ENCODE data around the gene SLC35D3. TPM values are rescaled to one million over a fixed set of nuclear protein-coding genes. Genes with fewer than 3 reads are reported as not detected.
"Not testable (repeated sequence)": the region's sequence is repeated elsewhere in the genome, so short reads cannot be mapped to it uniquely, and the experiment has no call there.

The SLC35D3 gene, protein sequence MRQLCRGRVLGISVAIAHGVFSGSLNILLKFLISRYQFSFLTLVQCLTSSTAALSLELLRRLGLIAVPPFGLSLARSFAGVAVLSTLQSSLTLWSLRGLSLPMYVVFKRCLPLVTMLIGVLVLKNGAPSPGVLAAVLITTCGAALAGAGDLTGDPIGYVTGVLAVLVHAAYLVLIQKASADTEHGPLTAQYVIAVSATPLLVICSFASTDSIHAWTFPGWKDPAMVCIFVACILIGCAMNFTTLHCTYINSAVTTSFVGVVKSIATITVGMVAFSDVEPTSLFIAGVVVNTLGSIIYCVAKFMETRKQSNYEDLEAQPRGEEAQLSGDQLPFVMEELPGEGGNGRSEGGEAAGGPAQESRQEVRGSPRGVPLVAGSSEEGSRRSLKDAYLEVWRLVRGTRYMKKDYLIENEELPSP
- polyA plus RNA-seq (ENCODE audit: insufficient read length), result not detected

DNA sequence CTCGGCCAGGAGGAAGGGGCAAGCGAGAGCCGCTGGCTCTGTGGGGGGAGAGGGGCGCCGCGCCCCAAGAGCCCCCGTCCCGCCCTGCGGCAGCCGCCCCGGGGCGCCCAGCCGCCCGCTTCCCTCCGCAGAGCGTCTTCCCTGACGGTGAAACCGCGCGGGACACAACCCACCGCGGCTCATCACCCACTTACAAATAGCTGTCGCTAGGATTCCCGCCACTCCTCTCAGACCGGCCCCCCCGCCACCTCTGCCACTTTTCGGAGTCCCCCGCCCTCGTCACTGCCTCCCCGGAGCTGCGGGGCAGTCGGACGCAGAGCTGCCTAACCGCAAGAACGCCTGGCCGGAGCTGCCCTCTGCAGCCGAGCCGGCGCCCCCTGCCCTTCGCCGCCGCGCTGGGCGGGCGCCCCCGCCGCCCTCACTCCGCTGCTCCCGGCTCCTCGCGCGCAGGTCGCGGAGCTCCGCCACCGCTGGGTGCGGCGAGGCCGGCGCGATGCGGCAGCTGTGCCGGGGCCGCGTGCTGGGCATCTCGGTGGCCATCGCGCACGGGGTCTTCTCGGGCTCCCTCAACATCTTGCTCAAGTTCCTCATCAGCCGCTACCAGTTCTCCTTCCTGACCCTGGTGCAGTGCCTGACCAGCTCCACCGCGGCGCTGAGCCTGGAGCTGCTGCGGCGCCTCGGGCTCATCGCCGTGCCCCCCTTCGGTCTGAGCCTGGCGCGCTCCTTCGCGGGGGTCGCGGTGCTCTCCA, at the start of gene SLC35D3:
SLC35D3 (plus strand) TSS at position 366 of the 749 bp plus-strand sequence; CDS start at position 494, 128 bp downstream.
- DNase-seq, result no peak

DNA sequence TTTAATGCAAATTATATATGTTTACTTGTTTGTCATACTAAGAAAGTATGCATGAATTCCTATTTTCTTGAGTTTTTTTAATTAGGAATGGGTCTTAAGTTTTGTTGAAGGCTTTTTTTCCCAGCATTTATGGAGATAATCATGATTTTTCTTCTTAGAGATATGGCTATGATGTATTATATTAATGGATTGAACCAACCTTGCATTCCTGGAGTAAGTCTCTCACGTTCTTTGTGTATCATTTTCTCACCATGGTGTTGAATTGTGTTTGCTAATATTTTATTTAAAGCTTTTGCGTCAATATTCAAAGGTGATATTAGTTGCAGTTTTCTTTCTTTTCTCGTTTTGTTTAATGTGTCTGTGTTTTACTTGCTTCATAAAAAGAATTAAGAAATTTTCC, 48.4 kb upstream of the SLC35D3 start:
- no peak for DNase-seq

DNA sequence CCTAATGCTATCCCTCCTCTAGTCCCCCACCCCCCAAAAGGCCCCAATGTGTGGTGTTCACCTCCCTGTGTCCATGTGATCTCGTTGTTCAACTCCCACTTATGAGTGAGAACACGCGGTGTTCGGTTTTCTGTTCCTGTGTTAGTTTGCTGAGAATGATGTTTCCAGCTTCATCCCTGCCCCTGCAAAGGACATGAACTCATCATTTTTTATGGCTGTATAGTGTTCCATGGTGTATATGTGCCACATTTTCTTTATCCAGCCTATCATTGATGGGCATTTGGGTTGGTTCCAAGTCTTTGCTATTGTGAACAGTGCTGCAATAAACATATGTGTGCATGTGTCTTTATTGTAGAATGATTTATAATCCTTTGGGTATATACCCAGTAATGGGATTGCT, 45.6 kb upstream of the SLC35D3 start:
- not testable (repeated sequence) for DNase-seq

DNA sequence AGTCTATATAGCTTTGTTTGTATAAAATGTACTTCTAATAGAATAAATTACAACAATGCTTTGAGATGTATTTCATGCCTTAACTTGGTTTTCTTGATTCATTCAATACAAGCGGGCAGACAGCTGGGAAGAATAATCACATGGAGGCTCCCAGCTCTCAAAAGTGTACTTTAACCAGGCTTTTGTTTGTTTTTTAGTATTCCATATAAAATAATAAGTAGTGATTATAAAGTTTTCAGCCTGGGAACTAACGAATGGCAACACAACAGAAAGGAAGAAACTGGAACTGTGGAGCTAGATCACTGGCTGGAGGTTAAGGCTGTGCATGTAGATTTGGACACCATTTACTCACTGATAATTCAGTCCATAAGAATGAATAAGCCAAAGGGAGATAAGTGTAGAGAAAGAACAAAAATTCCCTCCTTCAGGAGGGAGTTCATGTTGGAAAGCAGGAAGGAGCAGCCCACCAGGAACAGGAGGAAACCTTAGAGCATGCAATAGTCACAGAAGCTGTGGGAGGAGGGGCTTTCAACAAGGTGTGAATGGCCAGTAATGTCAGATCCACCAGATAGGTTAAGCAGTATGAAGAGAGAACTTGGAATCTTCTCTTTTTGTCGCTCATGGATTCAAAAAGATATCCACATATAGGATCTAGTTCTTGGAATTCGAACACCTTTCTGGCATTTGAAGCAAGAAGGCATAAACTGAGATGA, 41.2 kb upstream of the SLC35D3 start:
- no peak for DNase-seq

DNA sequence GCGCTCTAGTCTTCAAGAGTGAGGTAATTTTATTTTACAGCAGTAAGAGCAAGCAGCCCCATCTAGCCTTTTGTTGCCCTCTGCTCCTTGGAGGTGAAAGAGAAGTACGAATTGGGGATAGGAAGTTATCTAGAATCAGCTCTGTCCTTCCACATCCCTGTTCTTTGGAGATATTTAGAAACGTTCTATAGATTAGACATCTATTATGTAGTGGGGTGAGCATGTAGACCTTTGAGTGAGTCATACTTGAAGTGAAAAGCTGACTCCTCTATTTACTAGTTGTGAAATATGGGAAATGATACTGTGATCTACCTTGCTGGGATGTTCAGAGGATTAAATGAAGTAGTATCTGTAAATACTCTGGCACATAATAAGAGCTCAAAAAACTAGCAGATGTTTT, 36.0 kb upstream of the SLC35D3 start:
- DNase-seq, result no peak

DNA sequence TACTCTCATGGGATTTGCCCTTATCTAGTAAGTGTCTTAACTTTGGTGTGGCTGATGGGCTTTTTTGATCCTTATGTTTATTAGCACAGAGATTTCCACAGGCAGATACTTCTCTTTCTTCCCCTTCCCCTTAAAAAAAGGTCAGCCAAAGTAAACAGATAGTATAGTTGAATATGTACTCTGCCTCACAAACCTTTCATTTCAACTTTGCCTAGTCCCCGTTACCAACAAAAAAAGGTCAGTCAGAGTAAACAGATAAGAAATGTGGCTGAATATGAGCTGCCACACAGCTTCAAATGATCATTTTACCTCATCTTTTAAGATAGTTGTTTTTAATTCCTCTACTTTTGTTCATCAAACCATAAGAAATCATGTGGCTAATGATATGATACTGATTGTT, 34.1 kb upstream of the SLC35D3 start:
- no peak for DNase-seq

DNA sequence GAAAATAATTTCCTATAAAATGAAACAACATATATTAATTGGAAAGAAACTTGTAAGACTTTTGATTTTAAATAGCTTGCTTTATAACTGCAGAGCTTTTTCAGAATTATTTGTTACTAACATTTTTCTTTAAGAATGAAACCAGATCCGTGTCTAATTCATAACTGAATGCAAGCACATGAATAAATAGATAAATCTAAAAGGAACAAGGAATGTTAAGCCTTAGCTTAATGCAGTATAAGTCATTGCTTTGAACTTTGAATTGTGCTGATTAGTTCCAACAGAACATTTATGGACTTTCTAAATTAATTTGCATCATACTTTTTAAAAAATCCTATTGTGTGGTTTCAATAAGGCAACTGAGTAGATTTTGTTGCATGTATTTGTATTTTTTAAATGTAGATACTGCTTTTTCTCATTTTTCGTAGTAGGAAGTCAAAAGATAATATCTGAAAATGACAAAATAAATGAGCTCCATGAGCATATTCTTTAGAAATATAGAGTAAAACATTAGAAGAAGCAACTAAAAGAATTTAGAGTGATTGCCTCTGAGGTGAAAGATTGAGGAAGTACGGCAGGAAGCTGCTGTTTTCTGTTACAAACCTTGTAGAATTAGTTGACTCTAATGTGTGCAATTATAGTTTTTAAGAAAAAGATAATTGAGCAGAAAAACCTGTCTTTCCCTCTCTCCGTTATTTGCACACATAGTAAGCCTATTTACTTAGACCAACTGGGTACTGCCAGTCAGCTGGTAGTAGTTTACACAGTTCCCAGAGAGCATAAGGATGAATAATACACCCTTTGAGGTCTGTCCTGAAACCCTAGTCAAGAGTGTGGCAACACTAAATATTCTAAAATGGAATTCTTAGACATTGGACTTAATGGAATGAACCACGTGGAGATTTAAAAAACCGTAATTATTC, 32.6 kb upstream of the SLC35D3 start:
- no peak for DNase-seq

DNA sequence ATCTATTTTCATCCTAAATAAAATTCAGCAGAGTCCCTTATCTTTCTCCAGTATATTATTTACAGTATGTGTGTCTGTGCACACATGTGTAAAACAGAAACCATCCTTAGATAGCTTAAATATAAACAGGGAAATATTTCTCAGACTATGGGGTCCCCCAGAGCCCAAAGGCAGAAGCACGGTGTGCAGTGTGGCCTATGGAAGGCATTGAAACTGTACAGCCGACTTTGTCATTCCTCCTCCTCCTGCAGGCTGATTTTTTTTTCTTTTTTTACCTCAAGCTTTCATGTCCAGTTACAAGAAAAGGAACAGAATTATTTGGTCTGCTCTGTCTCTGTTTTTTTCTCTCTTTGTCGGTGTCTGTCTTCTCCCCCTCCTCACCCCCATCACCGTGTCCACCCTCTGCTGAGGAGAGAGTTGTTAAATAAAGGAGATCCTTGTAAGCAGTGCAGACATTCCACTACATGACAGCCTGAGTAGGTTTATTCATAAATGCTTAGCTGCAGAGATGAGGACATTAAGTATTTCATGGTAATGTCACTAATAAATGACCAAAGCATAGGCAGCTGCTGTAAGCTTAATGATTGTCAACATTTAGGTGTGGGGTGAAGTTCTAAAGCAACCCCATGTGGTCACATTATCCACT, 31.8 kb upstream of the SLC35D3 start:
- DNase-seq, result no peak

DNA sequence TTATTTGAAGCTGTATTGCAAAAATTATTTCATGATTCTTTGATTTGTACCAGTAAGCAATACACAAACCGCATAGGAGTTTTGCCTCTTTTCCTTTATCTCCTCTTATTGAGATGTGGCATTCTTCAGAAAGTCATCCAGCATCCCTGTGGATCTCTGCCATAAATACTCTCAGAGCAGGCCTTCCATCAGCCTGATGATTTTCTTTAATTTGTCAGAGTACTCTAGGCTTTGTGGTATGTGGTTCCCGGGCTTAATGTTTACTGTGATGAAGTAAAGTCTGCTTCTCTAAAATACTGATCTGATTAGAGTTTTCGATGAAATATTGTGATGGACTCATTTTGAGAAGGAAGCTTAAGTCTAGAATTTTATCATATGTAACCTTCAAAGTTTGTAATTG, 31.1 kb upstream of the SLC35D3 start:
- no peak for DNase-seq

DNA sequence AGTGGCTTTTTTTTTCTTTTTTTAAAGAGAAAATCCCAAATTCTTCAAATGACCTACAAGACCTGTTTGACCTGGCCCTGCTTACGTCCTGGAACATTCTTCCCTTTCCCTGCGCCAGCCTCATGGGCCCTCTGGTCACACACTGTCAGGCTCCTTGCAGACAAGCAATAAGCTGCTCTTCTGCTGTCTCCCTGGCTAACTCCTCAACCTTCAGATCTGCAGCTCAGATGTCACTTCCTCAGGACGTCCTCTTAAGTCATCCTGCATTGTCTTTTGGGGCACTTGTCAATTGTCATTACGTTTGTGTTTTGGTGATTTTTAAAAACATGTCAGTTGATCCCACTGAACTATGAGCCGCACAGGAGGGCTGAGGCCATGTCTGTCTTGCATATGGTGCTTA, 28.9 kb upstream of the SLC35D3 start:
- DNase-seq, result no peak

DNA sequence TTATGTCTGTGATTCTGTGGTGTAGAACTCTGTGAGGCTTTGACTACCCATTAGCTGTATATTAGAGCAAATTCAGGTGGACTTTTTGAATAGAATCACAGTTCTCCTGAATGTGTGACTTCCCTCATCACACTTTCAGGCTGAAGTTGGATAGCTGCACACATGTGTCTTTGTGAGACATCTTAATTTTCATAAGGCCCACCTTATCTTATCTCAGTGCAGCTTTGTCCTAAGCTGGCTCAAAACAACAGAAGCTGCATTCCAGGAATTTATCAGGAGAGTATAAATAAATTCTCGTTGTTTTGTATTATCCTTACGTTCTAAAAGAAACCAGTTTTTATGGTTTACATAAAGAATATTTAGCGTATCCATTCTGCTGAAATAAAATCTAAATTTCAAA, 26.2 kb upstream of the SLC35D3 start:
- no peak for DNase-seq

DNA sequence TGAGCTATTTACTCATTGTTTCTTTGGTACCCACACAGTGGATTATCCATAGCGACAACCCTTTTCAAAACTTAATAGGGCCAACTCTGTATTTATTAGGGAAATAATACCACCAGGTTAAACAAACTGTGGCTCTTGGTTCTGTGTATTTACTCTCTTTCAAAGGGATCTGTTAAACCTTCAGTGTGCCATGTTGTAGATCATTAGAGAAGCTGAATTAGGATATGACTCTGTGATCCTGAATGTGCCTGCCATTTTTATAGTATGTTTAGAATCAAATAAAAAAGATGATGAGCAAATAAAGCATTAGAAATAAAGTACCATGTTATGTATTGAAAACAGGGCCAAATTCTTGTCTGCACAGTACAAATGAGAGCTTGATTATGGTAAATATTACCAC, 25.0 kb upstream of the SLC35D3 start:
- DNase-seq, result no peak

DNA sequence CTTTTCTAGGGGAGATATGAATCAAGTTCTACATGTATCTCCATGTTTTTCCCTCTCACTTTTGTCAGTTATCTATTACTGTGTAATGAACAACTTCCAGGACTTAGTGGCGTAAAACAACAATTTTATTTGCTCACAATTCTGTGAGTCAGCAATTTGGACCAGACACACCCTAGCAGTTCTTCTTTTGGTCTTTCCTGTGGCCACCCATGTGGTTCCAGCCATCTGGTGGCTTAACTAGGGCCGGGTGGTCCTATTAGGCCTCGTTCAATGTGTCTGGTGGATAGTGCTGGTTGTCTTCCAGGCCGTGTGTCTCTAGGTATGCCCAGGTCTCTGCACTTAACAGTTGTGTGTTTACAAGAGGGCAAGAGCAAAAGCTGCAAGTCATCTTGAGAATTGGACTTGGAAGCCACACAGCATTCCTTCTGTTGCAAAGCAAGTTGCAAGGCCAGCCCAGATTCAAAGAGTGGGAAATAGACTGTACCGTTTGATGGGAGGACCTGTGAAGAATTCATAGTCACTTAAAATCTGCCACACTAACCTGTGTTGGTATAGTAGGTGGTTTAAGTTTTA, 20.8 kb upstream of the SLC35D3 start:
- DNase-seq, result no peak

DNA sequence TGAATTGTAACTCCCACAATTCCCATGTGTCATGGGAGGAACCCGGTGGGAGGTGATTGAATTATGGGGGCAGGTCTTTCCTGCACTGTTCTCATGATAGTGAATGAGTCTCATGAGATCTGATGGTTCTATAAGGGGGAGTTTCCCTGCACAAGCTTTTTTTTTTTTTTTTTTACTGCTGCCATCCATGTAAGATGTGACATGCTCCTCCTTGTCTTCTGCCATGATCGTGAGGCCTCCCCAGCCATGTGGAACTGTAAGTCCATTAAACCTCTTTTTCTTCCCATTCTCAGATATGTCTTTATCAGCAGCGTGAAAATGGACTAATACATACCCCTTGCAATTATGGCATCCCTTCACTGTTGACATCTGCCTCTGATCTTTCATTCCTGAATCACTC, 17.6 kb upstream of the SLC35D3 start:
- not testable (repeated sequence) for DNase-seq

DNA sequence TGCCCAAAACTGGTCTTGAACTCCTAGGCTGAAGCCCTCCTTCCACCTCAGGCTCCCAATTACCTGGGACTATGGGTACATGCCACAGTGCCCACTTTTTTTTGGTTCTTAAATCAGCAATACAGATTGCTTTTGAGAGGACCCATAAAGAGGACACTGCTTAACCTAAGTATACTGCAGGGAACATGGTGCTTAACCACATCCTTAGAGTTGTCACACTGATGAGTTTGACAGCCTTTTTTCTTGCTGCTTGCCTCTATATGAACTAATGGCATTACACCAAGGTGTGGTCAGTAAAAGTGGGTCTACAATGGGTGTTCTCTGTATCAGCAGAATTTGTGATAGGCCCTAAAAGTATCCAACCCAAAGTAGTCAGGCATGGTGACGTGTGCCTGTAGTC, 7.2 kb upstream of the SLC35D3 start:
- no peak for DNase-seq

DNA sequence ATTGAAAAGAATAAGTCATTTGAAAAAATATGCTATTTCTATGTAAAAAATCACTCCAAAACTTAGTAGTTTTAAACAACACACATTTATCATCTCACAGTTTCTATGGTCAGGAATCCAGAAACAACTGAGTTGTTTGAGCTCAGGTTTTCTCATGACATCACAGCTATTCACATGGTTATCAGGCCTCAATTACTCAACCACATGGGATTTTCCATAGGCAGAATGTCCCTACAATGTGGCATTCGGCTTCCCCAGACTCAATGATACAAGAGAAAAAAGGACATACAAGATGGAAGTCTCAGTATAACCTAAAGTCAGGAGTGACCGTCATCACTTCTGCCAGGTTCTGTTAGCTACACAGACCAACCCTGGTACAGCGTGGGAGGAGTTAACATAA, 3.4 kb upstream of the SLC35D3 start:
- no peak for DNase-seq

DNA sequence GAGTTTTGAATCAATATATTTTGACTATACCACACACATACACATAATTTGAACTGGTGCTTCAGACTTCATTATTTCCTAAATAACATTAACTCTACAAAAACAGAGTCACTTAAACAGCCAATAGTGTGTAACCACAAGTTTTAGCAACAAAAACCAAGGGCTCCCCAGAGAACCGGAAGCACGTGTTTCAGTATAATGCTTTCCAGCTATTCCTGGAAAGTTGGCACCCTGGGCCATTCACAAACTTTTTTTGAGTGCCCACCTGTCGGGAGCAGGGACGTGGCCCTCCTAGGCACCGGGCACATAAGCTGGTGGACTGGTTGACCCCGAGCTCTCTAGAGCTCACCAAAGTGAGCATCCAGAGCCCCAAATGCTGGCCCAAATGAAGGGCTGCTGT, 1.9 kb upstream of the SLC35D3 start:
- DNase-seq, result no peak

DNA sequence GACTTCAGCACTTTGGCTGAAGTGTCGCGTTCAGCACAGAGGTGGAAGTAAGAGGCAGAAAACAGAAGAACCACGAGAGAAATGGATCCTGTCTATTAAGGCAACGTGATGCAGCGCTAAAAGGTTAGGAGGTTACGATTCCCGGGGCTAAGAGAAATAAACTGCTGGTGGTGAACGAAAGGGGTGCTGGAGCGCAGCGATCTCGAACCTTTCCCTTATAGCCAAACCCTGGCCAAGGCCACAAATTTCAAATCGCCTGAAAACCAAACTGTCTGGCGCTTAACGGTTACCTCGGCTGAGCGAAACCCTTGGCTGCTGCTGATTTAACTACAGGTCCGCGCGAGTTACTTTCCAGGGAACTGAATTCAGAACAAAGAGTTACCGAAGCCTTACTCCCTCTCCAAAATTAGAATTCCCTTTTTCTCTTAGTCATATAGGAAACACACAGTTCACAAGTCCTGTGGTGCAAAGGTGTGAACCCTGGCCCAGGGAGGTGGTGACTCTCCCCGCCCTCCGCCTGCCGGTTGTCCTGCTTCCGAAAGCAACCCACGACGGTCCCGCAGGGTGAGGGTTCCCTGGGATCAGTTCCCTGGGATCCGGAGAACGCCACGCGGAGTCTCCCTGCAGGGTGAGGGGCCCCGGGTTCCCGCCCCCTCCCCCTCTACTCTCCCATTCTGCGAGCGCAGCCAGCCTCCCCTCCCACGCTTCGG, 1.3 kb upstream of the SLC35D3 start:
- DNase-seq, result no peak

DNA sequence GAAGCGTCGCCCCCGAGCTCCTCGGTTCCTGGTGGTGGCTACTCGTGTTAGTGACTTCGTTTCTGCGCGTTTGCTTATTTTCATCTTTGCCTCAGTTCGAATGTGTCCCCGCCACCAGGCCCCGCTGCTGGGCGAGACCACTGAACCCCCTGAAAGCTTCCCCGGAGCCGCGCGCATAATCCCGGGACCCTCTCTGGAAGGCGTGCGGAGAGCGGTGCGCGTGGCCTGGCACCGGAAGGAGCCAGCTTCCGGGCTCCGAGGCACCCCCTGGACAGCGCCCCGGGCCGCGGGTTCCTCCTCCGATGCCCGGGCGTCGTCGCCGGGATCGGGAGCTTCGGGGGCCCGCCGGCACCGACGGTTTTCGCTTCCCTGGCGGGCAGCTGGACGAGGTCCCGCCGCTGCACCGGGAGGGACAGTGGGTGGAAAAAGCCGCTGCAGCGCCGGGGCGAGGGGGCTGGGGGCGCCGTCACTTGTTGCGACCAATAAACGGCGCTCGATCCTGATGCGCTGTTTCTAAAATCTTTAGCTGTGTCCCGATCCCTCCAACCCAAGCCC, 643 bp upstream of the SLC35D3 start:
- no peak for DNase-seq

DNA sequence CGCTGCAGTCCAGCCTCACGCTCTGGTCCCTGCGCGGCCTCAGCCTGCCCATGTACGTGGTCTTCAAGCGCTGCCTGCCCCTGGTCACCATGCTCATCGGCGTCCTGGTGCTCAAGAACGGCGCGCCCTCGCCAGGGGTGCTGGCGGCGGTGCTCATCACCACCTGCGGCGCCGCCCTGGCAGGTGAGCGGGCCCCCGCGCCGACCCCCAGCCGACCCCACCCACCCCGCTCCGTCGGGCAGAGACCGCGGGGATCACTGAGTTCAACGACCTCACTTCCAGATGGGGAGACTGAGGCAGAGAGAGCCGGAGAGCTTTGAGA, 545 bp downstream of the SLC35D3 start:
- DNase-seq, result no peak
